Dermis microvascular lymphatic vessel endothelial cell (primary cell): ENCODE measurements around the gene RAX. TPM values are rescaled to one million over a fixed set of nuclear protein-coding genes. Genes with fewer than 3 reads are reported as not detected.

Experiments
- DNase-seq, 2 donors: peaks; one replicate each; pipeline versions ENCODE4 v3.0.0 to v3.0.0-alpha.2; 2010; ENCODE audit warnings: low read depth in 2 of 2
- total RNA-seq: library from RNA; depleted of rRNA; stranded (reverse); fragments of >200 nt; gene quantifications from 2 replicates; pipeline ENCODE4 v1.2.1, GENCODE V29; 2014

Gene RAX
- total RNA-seq: not detected in 2 replicates

DNA sequence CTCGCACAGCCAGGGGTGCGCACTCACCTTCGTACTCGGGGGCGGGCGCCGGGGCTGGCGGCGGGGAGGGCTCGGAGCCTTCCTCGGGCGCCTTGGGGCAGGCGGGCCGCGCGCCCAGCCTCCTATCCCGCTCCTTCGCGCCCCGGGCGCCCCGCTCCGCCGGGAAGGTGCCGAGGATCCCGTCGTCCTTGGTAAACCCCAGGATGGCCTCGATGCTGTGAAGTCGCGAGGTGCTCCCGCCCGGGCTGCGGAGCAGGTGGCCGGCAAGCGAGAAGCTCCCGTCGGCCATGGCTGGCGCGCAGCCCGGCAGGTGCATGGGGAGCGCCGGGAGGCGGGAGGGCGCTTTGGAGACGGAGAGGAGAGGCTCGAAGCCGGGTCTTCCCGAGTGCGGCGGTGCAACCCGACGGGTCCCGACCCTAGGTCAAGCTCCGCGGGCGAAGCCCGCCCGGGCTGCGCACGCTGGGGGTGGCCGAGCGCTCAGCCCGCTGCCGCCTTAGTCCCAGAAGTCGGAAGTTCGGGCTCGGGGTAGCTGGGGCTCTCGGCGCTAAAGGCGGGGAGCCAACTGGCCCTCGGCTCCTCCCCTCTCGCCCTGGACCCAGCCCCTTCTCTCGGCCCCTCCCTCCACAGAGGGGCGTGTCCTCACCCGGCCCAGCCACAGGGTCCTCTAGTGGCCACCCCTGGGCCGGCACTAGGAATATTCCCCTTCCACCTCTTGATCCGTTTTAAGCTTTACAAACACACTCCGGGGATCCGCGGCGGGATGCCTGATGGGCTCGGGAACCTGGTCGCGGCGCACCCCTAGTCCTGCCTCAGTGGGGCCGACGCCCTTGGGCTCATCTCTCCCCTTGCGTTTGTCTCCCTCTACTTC is at the start of gene RAX:
Gene RAX (minus strand): TSS at position 564 of the 868 bp plus-strand sequence. CDS start 248 bp downstream, at position 316.
- peak in 1 of 2 donors; percentile 30 for DNase-seq

DNA sequence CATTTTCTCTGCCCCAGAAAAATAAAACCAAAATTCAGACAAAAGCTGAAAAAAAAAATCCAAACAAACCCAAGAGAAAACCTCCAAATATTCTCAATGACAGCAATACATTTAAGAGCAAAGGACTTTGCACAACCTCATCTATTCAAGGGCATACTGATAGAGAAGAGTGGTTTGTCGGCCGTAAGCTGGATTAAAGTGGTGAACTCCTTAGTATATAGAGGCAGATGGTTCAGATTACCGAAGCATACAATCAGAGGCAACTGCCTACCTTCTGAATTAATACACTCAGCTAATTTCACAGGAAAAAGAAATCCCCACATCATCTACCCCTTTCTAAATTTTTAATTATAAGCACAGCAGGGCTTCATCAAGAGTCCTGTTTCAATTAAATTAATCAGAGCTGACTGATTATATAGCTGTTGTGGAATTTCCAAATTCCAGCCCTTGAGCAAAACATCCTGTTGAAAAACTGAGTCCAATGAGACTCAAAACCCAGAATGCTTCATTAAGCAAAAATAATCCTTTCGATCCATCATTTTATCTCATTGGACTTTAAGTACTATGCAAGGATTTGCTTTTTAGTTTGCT is 45.3 kb upstream of the RAX start, which contains the start of gene CPLX4:
Gene CPLX4 (minus strand): TSS at position 190 of the 591 bp plus-strand sequence. CDS start 187 bp downstream, at position 3.
- no peak for DNase-seq

- DNase-seq: no peak
These were observed 38.4 kb upstream of the RAX start for GRCh38 chr18:59311631-59312030.

GRCh38 chr18:59308938-59309260 is 35.6 kb upstream of the RAX start:
- DNase-seq: no peak

DNA sequence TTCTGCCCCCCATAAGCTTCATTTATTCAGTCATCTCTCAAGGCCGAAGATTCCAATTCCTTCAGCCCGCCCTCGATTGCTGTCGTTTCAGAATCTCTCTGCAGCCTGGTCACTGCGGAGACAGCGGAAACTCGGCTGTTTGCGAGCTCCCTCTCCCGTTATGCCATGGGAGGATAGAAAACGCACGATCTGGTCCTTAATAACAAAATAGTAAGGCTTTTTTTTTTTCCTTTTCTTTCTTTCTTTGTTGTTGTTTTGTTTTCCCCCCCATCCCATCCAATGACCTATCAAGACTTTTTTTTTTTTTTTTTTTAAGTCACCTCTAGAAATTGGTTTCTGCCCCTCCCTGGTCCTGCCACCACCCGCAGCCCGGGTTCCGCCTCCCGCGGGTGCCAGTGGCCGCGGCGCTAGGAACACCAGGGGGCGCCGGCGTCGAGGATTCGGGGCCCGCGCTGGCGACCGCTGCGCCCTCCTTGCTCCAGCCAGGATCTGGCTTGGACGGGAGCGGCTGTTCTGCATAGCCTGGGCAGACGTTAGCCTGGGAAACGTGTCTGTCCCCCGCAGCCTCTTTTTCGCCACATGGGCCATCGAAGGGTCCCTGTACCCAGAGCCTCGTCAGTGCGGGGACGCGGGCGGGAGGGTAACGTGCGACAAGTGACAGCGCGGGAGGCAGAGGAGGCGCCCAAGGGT is 35.1 kb upstream of the RAX start:
- DNase-seq: peak; percentile 17 to 61

GRCh38 chr18:59306640-59307039 is 33.4 kb upstream of the RAX start:
- DNase-seq: no peak

- DNase-seq: no peak
These were observed 32.0 kb upstream of the RAX start for GRCh38 chr18:59305295-59305694.

GRCh38 chr18:59303656-59304195 is 30.5 kb upstream of the RAX start:
- no peak for DNase-seq

- no peak for DNase-seq
These were observed 29.8 kb upstream of the RAX start for GRCh38 chr18:59303006-59303405.

GRCh38 chr18:59301929-59302328 is 28.7 kb upstream of the RAX start:
- no peak for DNase-seq

DNA sequence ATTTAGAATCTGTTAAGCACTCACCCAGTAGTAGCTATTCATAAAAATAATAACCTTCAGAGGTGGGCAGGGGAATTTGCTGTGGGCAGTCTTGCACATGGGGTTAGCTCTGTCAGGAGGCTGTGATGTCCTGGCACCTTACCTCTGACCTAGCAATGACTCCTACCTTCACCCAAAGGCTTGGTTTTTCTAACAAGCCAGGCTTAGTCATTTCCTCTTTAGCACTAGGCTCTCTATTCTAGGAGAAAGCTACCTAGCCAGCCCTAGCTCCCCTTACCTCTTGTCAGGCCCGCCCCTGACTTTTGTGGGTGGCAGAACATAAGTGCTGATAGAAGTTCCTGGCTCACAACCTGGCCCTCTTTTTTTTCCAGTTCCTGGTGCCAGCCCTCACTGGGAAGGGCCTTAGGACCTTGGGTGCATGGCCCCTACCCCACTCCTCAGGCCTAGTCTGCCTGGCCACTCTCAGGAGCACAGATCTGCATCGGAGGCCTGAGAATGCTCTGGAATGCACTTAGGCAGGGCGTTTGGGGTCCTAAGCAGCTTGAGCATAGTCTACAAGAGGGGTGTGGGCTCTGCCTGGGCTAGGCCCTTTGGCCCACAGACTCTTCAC is 27.5 kb upstream of the RAX start:
- no peak for DNase-seq

DNA sequence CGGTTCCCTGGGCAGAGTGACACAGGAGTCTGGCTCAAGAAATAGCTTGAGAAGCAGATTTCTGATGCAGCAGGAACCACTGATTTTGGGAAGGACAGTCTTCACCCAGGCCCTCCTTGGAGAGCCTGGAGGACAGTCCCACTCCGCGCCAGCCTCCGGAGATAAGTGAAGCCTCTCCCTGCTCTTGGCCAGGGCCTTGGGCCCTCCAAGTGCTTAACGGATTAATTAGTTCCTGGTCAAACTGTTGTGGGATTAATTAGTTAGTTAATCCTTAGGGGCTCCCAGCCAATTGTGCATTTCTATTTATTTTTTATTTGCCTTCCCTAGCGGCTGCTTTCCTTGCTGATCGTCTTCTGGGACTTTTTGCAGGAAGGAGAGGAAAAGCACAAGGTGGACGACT is 25.6 kb upstream of the RAX start:
- no peak for DNase-seq

- no peak for DNase-seq
These were observed 20.1 kb upstream of the RAX start for GRCh38 chr18:59293317-59293716.

DNA sequence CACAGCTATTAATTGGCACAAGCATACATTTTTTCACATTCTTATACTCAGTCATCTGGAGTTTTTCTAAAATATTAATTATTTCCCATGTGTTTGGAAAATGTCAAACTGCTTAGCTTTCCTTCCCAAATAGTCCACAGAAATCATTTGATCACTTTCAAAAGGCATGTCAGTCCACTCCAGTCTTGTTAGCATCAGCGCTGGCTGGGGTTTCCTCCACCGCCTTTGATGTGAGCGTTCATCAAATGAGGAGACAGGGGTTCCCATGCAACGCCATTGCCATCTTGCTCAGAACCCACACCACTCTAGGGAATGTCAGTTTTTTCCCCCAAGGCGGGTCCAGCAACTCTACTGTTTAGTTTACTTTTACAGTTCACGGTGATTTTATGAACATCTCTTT is 13.1 kb upstream of the RAX start:
- DNase-seq: no peak

GRCh38 chr18:59282341-59282740 is 9.1 kb upstream of the RAX start:
- no peak for DNase-seq

GRCh38 chr18:59279722-59280121 is 6.5 kb upstream of the RAX start:
- DNase-seq: no peak

- DNase-seq: no peak
These were observed 5.9 kb upstream of the RAX start for GRCh38 chr18:59279193-59279592.

- DNase-seq: no peak
These were observed 5.5 kb upstream of the RAX start for GRCh38 chr18:59278793-59279192.

DNA sequence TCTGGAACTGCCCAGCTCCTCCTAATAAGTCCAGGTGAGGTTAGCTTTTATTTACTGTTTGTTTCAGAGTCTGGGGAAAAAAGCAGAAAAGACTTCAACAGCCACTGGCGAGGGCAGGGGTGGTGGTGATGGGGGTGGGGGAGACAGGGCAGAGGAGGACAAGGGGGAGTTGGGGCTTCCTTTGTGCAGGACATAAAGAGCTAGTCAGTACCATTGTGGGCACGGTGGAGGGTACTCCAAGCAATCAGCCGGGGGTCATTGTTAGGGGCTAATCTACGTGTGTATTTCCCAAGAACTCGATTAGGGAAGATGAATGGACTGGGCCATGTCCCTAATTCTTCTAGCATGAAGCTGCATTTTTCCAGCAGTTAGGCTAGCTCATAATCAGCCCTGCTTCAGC is 2.8 kb upstream of the RAX start:
- DNase-seq: no peak

DNA sequence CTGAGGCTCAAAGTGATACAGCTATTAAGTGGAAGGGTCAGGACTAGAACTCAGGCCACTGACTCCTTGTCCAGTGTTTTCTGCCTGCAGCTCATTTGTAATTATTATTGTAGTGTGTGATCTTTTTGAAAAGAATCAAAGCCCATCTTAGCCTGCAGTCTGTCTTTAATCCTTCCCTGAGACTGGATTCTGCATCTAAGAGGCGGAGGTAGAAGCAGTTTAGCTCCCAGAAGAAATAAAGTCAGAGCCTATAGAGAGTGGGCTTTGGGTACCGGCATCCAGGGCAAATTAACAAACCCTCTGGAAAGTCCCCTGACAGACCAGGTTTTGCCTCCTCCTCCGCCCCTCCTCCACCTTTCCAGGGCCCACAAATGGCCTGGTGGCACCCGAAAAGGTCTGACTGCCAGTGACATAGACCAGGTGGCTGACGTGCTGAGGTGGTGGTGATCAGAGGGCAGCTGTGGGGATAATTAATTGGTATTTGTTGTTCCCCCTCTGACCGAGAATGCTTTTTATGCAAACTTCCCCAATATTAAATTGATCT is 2.2 kb upstream of the RAX start:
- DNase-seq: no peak

DNA sequence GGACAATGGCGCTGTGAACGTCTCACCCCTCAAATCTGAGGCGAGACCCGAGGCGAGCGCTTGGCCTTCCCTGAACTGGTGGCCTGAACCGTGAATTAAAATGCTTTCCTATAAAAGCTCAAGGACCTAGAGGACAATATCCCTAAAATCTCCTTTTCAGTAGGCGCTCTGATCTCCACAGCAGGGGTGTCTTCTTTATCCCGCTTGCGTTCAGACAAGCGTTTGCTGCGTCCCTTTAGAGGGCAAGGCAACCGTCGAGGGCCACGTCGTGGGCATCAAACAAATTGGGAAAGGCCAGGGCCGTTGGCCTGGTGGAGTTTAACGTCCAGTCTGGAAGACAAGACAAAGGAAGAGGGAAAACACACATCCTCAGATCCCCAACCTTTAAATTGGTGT is 1.3 kb upstream of the RAX start:
- no peak for DNase-seq
